HepG2 (cell line): ENCODE data around the gene PPIC. TPM values are rescaled to one million over a fixed set of nuclear protein-coding genes. Genes with fewer than 3 reads are reported as not detected.

ENCODE experiments used
- ATAC-seq: fragments of 200-7000 bp; cut with Tn5 transposase; 3 replicates; pipeline ENCODE4 v1.9.1; 2020; ENCODE audit warnings: mild to moderate bottlenecking, moderate library complexity
- BruUV-seq: library from RNA; stranded (reverse); fragments of 400-500 nt; replicated peaks from 2 replicates; lab custom pipeline; 2021; lab: Mats Ljungman, UMichigan
- CTCF ChIA-PET: fragments of 300-600 bp; formaldehyde crosslinking; extraction: SDS; loops from one replicate; lab custom pipeline; 2021; ENCODE audit warnings: low total read pairs, inconsistent platforms, low intra/inter-chr PET ratio; lab: Yijun Ruan, JAX
- POLR2A ChIA-PET: fragments of 350-600 bp; sonication (Branson Sonifier 250); formaldehyde crosslinking; loops from one replicate; lab custom pipeline; 2020; ENCODE audit warnings: antibody characterized with exemption, inconsistent platforms; lab: Yijun Ruan, JAX
- DNase-seq: peaks from one replicate; pipeline ENCODE4 v3.0.0-alpha.2; 2015; ENCODE audit warnings: low spot score
- FAIRE-seq: peaks from 3 replicates; lab custom pipeline; 2011; peaks lifted over from hg19 to GRCh38; lab: Jason Lieb, UNC
- H2AFZ ChIP-seq: one replicate; pipeline ENCODE4 v1.6.1; 2011; ENCODE audit warnings: low read length, inconsistent platforms
- H3K27ac ChIP-seq: fragments of 300-600 bp; 3 replicates; pipeline ENCODE4 v1.8.0; 2011; ENCODE audit warnings: mixed run types, mild to moderate bottlenecking, mixed read lengths, low read length, inconsistent platforms; ENCODE audit not compliant: insufficient read depth; ENCODE audit errors: extremely low read length
- H3K27me3 ChIP-seq, 2 experiments: fragments of 200-600 bp in 1 of 2; 2 replicates in 1 of 2; 3 replicates in 1 of 2; pipeline versions ENCODE4 v1.6.0 to v1.8.0; 2011; ENCODE audit warnings: low read length in 2 of 2, mild to moderate bottlenecking in 2 of 2, moderate library complexity in 2 of 2, inconsistent platforms in 1 of 2; ENCODE audit not compliant: insufficient read depth in 2 of 2, control insufficient read depth in 1 of 2
- H3K36me3 ChIP-seq, 2 experiments: fragments of 200-600 bp in 1 of 2; replicated peaks in 1 of 2; 2 replicates in 1 of 2; 3 replicates in 1 of 2; pipeline versions ENCODE4 v1.5.1 to v1.8.0; 2011; ENCODE audit warnings: low read length in 2 of 2, inconsistent platforms in 1 of 2; ENCODE audit not compliant: insufficient read depth in 2 of 2, control insufficient read depth in 1 of 2
- H3K4me1 ChIP-seq: 2 replicates; pipeline ENCODE4 v1.5.1; 2012; ENCODE audit warnings: low read length, inconsistent platforms; ENCODE audit not compliant: insufficient read depth
- H3K4me2 ChIP-seq: 2 replicates; pipeline ENCODE4 v1.6.0; 2011; ENCODE audit warnings: low read depth, low read length, inconsistent platforms
- H3K4me3 ChIP-seq, 3 experiments: fragments of 200-600 bp in 1 of 3; sonication (generic), shearing (Covaris generic) in 1 of 3; replicated peaks in 1 of 3; 2 replicates each; pipeline ENCODE4 v1.5.1; 2011 to 2016; ENCODE audit warnings: low read length in 3 of 3, inconsistent platforms in 2 of 3, low read depth in 2 of 3, mild to moderate bottlenecking in 2 of 3, control low read depth in 1 of 3, mixed read lengths in 1 of 3; ENCODE audit not compliant: insufficient read depth in 1 of 3
- H3K79me2 ChIP-seq: one replicate; pipeline ENCODE4 v1.6.1; 2011; ENCODE audit warnings: low read length, inconsistent platforms; ENCODE audit not compliant: insufficient read depth
- H3K9ac ChIP-seq: 2 replicates; pipeline ENCODE4 v1.6.0; 2011; ENCODE audit warnings: mild to moderate bottlenecking, low read depth, low read length, inconsistent platforms; ENCODE audit not compliant: insufficient read depth
- H3K9me3 ChIP-seq: 2 replicates; pipeline ENCODE4 v1.5.1; 2012; ENCODE audit warnings: mild to moderate bottlenecking, low read length
- H4K20me1 ChIP-seq: 2 replicates; pipeline ENCODE4 v1.6.0; 2011; ENCODE audit warnings: inconsistent platforms, mild to moderate bottlenecking, low read length, moderate library complexity; ENCODE audit not compliant: insufficient read depth
- BRF2 ChIP-seq: sonication (generic); formaldehyde crosslinking; IDR thresholded peaks from 2 replicates; pipeline ENCODE4 v1.8.1; 2022; ENCODE audit warnings: mild to moderate bottlenecking, missing genetic modification reagents
- FOXM1 ChIP-seq: sonication (generic); formaldehyde crosslinking; IDR thresholded peaks from 2 replicates; pipeline ENCODE4 v1.5.0; 2020; ENCODE audit warnings: missing genetic modification reagents
- MAFK ChIP-seq, 2 experiments: IDR thresholded peaks in 1 of 2; conservative IDR thresholded peaks in 1 of 2; 2 replicates each; pipeline ENCODE4 v1.6.1; 2011; ENCODE audit warnings: improper control_type of control experiment in 2 of 2, low read length in 2 of 2
- NFAT5 ChIP-seq: sonication (generic); formaldehyde crosslinking; IDR thresholded peaks from 2 replicates; pipeline ENCODE4 v1.4.0; 2020; ENCODE audit warnings: missing genetic modification reagents
- SMAD3 ChIP-seq: sonication (generic); formaldehyde crosslinking; IDR thresholded peaks from 2 replicates; pipeline ENCODE4 v1.4.0; 2020; ENCODE audit warnings: missing genetic modification reagents
- TRAFD1 ChIP-seq: sonication (generic); formaldehyde crosslinking; IDR thresholded peaks from 2 replicates; pipeline ENCODE4 v1.5.1; 2020; ENCODE audit warnings: missing genetic modification reagents, mild to moderate bottlenecking, borderline replicate concordance
- ZNF282 ChIP-seq: fragments of 450-650 bp; IDR thresholded peaks from 2 replicates; pipeline ENCODE4 v1.6.1; 2018; ENCODE audit not compliant: partially characterized antibody
- ZNF33A ChIP-seq: sonication (generic); formaldehyde crosslinking; IDR thresholded peaks from 2 replicates; pipeline ENCODE4 v1.5.1; 2020; ENCODE audit warnings: missing genetic modification reagents, mild to moderate bottlenecking, moderate library complexity, borderline replicate concordance
- ZNF569 ChIP-seq: sonication (generic); formaldehyde crosslinking; IDR thresholded peaks from 2 replicates; pipeline ENCODE4 v1.5.0; 2020; ENCODE audit warnings: mild to moderate bottlenecking, missing genetic modification reagents, moderate library complexity, borderline replicate concordance
- WGBS: methylation state at CpG from one replicate; pipeline ENCODE4 v1.1.6; 2017; ENCODE audit warnings: low lambda C conversion rate; 5-methylcytosine and 5-hydroxymethylcytosine counted together
- in situ Hi-C: cut with HindIII; loops from 2 replicates; pipeline ENCODE4 v1.10.0; 2017; ENCODE audit warnings: low pct_unique_long_range_greater_than_20kb; ENCODE audit not compliant: extremely low pct_ligation_motif_present
- intact Hi-C: fragments of 100-400 bp; cut with micrococcal nuclease; formaldehyde crosslinking; loops from one replicate; pipeline ENCODE4 v1.10.0; 2022; ENCODE audit not compliant: unreplicated experiment
- polyA plus RNA-seq, 8 experiments: library from polyadenylated mRNA; depleted of rRNA in 3 of 8; stranded (reverse) in 7 of 8; unstranded in 1 of 8; fragments of >200 nt; fragmentation: Illumina TruSeq in 4 of 8; extraction: Trizol in 4 of 8; gene quantifications; 2 replicates each; pipeline versions ENCODE4 v1.2.1 to v1.2.3, GENCODE V29; 2011 to 2016; ENCODE audit warnings: low read depth in 4 of 8, missing spikeins in 1 of 8, mixed read lengths in 1 of 8; ENCODE audit not compliant: insufficient read depth in 1 of 8
- total RNA-seq, 5 experiments: library from RNA; depleted of rRNA; stranded (reverse); fragments of >200 nt; fragmentation: Illumina TruSeq; extraction: Trizol; gene quantifications; 2 replicates each; pipeline ENCODE4 v1.2.3, GENCODE V29; 2016; ENCODE audit warnings: low read depth in 1 of 5

The PPIC gene
- total and polyA plus RNA-seq, 2 of the 13 experiments (the other 11 are each of a cell fraction or from before 2014, with no cell fraction given), result 6.2 to 17.2 TPM

GRCh38 chr5:123075521-123076163, 39.1 kb upstream of the PPIC start:
- POLR2A ChIA-PET, result no interaction called here
- no peak overlapping the region for H2AFZ ChIP-seq
- H3K4me1 ChIP-seq, result no peaks in the 10 kb centered on the region
- no TSS peak for BruUV-seq
- H3K9ac ChIP-seq, result no peak overlapping the region
- H4K20me1 ChIP-seq, result no peaks in the 10 kb centered on the region
- CTCF ChIA-PET, result no interaction called here
- FAIRE-seq (no peak), ATAC-seq (no peak), DNase-seq (no peak)
- 13% methylated on average over 5 of the region's 5 CpGs for WGBS
- H3K79me2 ChIP-seq, result no peaks in the 10 kb centered on the region
- no peak overlapping the region for H3K4me3 ChIP-seq
- intact Hi-C loops, result no loop called here
- no peak overlapping the region for H3K27ac ChIP-seq
- no peaks in the 10 kb centered on the region for H3K27me3 ChIP-seq
- H3K9me3 ChIP-seq, result no peaks in the 10 kb centered on the region
- no peak overlapping the region for H3K4me2 ChIP-seq
- TF ChIP-seq TRAFD1 (CRISPR knock-in tag), result no peak
- TF ChIP-seq ZNF282, result no peak
- no peak for TF ChIP-seq FOXM1 (CRISPR knock-in tag)
- no peak for TF ChIP-seq ZNF569 (CRISPR knock-in tag)
- TF ChIP-seq ZNF33A (CRISPR knock-in tag), result no peak
- no peak for TF ChIP-seq MAFK (conservative IDR thresholded peaks at IDR 0.05 in 1 of 2, IDR thresholded peaks at IDR 0.05 in 1 of 2; ENCODE audit: low read length in 2 of 2)
- no peak for TF ChIP-seq NFAT5
- no peak for TF ChIP-seq SMAD3 (CRISPR knock-in tag)
- TF ChIP-seq BRF2 (CRISPR knock-in tag), result no peak
- H3K36me3 ChIP-seq, result no peaks in the 10 kb centered on the region
- in situ Hi-C loops, result no loop called here
